HG03097 (cell line): ENCODE results near the gene RHNO1.
"Not testable (repeated sequence)": the region's sequence is repeated elsewhere in the genome, so short reads cannot be mapped to it uniquely, and the experiment has no call there.

Experiments
- ATAC-seq: cut with Tn5 transposase; IDR thresholded peaks from one replicate; pipeline ENCODE4 v1.9.1; 2021; ENCODE audit not compliant: unreplicated experiment, low FRiP score

The RHNO1 gene

GRCh38 chr12:2858334-2858733, 18.7 kb upstream of the RHNO1 start:
- no peak for ATAC-seq

GRCh38 chr12:2858944-2859421, 18.0 kb upstream of the RHNO1 start:
- no peak for ATAC-seq

- no peak for ATAC-seq
These were observed 16.9 kb upstream of the RHNO1 start for GRCh38 chr12:2860170-2860569.

- no peak for ATAC-seq
These were observed 14.1 kb upstream of the RHNO1 start for GRCh38 chr12:2862876-2863275.

GRCh38 chr12:2863402-2863801, 13.6 kb upstream of the RHNO1 start:
- not testable (repeated sequence) for ATAC-seq

- no peak for ATAC-seq
These were observed 12.8 kb upstream of the RHNO1 start for GRCh38 chr12:2864198-2864597.

- ATAC-seq, result not testable (repeated sequence)
These were observed 7.9 kb upstream of the RHNO1 start for GRCh38 chr12:2868986-2869632.

GRCh38 chr12:2876431-2877046, 484 bp upstream of the RHNO1 start:
- ATAC-seq, result peak; percentile 8

GRCh38 chr12:2877953-2878732, 1.1 kb downstream of the RHNO1 start:
- no peak for ATAC-seq

- ATAC-seq, result no peak
These were observed 2.8 kb downstream of the RHNO1 start for GRCh38 chr12:2879853-2880252.

GRCh38 chr12:2884810-2885209, 7.8 kb downstream of the RHNO1 start:
- ATAC-seq, result no peak

GRCh38 chr12:2886768-2887450, 9.9 kb downstream of the RHNO1 start:
- ATAC-seq, result no peak

- no peak for ATAC-seq
These were observed 13.0 kb downstream of the RHNO1 start for GRCh38 chr12:2890001-2890387.

- peak; percentile 94 for ATAC-seq
These were observed 13.6 kb downstream of the RHNO1 start, which contains the start of gene TULP3 for GRCh38 chr12:2890388-2891239. Gene TULP3 (plus strand): TSS chr12:2890891. CDS start chr12:2890948, 57 bp downstream.

GRCh38 chr12:2891240-2892053, 14.4 kb downstream of the RHNO1 start:
- peak; percentile 16 for ATAC-seq

- no peak for ATAC-seq
These were observed 15.2 kb downstream of the RHNO1 start for GRCh38 chr12:2892246-2892645.

GRCh38 chr12:2893007-2893406, 16.0 kb downstream of the RHNO1 start:
- no peak for ATAC-seq

GRCh38 chr12:2895051-2895451, 18.0 kb downstream of the RHNO1 start:
- ATAC-seq, result no peak

GRCh38 chr12:2895511-2895910, 18.5 kb downstream of the RHNO1 start:
- no peak for ATAC-seq
